GM12878 (cell line): ENCODE data around the gene PCDHB14.

Experiments
- SP1 ChIP-seq: IDR thresholded peaks from one replicate; pipeline ENCODE4 v1.6.1; 2011; ENCODE audit warnings: low read depth, low read length
- TF ChIP-seq, protein P1 (sequence below), 3 experiments: IDR thresholded peaks in 2 of 3; conservative IDR thresholded peaks in 1 of 3; 2 replicates each; pipeline ENCODE4 v1.5.1; 2011; ENCODE audit warnings: low read depth in 3 of 3, low read length in 3 of 3, mild to moderate bottlenecking in 3 of 3, control low read depth in 2 of 3, moderate library complexity in 2 of 3, inconsistent platforms in 1 of 3, mixed read lengths in 1 of 3; ENCODE audit not compliant: control insufficient read depth in 2 of 3, insufficient read depth in 1 of 3; ENCODE audit errors: extremely low read depth in 1 of 3
- TF ChIP-seq, protein P2 (sequence below): fragments of 450-650 bp; IDR thresholded peaks from 2 replicates; pipeline ENCODE4 v1.6.1; 2014; ENCODE audit warnings: mild to moderate bottlenecking

DNA sequence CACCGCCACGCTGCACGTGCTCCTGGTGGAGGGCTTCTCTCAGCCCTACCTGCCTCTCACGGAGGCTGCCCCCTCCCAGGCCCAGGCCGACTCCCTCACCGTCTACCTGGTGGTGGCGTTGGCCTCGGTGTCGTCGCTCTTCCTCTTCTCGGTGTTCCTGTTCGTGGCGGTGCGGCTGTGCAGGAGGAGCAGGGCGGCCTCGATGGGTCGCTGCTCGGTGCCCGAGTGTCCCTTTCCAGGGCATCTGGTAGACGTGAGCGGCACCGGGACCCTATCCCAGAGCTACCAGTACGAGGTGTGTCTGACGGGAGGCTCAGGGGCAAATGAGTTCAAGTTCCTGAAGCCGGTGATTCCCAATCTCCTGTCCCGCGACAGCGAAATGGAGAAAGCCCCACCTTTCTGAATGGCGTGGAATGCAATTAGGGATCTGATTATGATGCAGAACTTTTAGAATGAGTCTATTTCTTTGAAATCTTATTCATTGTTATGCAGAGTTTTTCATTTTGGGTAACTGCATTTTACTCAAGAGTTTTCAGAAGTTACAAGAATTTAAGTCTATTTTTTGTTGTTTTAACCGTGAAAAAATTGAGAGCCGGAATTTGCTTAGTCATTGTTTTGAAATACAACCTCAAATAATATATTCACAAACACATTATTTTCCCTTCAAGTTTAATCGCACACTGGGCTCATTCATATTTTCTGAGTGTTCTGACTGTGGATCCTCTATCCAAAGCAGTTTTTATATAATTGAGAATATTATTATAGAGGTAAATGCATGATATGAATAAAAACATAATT, 13.6 kb downstream of the PCDHB14 start:
- TF ChIP-seq, protein P1, sequence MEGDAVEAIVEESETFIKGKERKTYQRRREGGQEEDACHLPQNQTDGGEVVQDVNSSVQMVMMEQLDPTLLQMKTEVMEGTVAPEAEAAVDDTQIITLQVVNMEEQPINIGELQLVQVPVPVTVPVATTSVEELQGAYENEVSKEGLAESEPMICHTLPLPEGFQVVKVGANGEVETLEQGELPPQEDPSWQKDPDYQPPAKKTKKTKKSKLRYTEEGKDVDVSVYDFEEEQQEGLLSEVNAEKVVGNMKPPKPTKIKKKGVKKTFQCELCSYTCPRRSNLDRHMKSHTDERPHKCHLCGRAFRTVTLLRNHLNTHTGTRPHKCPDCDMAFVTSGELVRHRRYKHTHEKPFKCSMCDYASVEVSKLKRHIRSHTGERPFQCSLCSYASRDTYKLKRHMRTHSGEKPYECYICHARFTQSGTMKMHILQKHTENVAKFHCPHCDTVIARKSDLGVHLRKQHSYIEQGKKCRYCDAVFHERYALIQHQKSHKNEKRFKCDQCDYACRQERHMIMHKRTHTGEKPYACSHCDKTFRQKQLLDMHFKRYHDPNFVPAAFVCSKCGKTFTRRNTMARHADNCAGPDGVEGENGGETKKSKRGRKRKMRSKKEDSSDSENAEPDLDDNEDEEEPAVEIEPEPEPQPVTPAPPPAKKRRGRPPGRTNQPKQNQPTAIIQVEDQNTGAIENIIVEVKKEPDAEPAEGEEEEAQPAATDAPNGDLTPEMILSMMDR (IDR thresholded peaks at IDR 0.05 in 2 of 3, conservative IDR thresholded peaks at IDR 0.05 in 1 of 3; ENCODE audit: control insufficient read depth in 2 of 3, extremely low read depth in 1 of 3, insufficient read depth in 1 of 3, low read depth in 3 of 3, low read length in 3 of 3) = no peak
- TF ChIP-seq, protein P2, sequence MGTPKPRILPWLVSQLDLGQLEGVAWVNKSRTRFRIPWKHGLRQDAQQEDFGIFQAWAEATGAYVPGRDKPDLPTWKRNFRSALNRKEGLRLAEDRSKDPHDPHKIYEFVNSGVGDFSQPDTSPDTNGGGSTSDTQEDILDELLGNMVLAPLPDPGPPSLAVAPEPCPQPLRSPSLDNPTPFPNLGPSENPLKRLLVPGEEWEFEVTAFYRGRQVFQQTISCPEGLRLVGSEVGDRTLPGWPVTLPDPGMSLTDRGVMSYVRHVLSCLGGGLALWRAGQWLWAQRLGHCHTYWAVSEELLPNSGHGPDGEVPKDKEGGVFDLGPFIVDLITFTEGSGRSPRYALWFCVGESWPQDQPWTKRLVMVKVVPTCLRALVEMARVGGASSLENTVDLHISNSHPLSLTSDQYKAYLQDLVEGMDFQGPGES = no peak
- no peak for TF ChIP-seq SP1
